Mucosa of rectum (tissue), 2 donors: Measurements from ENCODE around the gene PFDN5.

ENCODE experiments used
- H3K27ac ChIP-seq, 2 donors: one replicate each; pipeline ENCODE4 v1.7.0; 2013; ENCODE audit warnings: inconsistent platforms in 2 of 2, low read depth in 2 of 2, low read length in 2 of 2
- H3K27me3 ChIP-seq, 2 donors: one replicate each; pipeline ENCODE4 v1.7.0; 2013; ENCODE audit warnings: low read length in 2 of 2; ENCODE audit not compliant: control insufficient read depth in 2 of 2, insufficient read depth in 2 of 2
- H3K36me3 ChIP-seq, 2 donors: one replicate each; pipeline ENCODE4 v1.7.0; 2013; ENCODE audit warnings: low read length in 2 of 2; ENCODE audit not compliant: control insufficient read depth in 2 of 2, insufficient read depth in 2 of 2
- H3K4me1 ChIP-seq, 2 donors: one replicate each; pipeline ENCODE4 v1.7.0; 2013; ENCODE audit warnings: low read length in 2 of 2, mild to moderate bottlenecking in 1 of 2; ENCODE audit not compliant: control insufficient read depth in 2 of 2, insufficient read depth in 2 of 2
- H3K4me3 ChIP-seq, 2 donors: one replicate each; pipeline ENCODE4 v1.7.0; 2013; ENCODE audit warnings: low read length in 2 of 2
- H3K9ac ChIP-seq, 2 donors: one replicate each; pipeline ENCODE4 v1.7.0; 2013; ENCODE audit warnings: low read length in 2 of 2, low read depth in 1 of 2, mild to moderate bottlenecking in 1 of 2
- H3K9me3 ChIP-seq, 2 donors: one replicate each; pipeline ENCODE4 v1.7.0; 2013; ENCODE audit warnings: low read length in 2 of 2; ENCODE audit not compliant: control insufficient read depth in 2 of 2
- donor health status: healthy.
- donor health status: Normal muscosa, but diverticular disease.

The PFDN5 gene

GRCh38 chr12:53336181-53336681, 40.9 kb downstream of the PFDN5 start, which contains the start of gene SP7:
TSS of gene SP7 (minus strand) at chr12:53336354. CDS start at chr12:53335646, 708 bp downstream.
- H3K4me1 ChIP-seq = no peaks in the 10 kb centered on the region
- no peaks in the 10 kb centered on the region for H3K9me3 ChIP-seq
- no peaks in the 10 kb centered on the region for H3K36me3 ChIP-seq
- no peak within 1 kb of the TSS for H3K9ac ChIP-seq
- H3K4me3 ChIP-seq = no peak within 1 kb of the TSS
- H3K27ac ChIP-seq = no peak within 1 kb of the TSS
- H3K27me3 ChIP-seq = peaks cover 18 to 26% of the 10 kb centered on the region in 2 donors

GRCh38 chr12:53338017-53338416, 42.7 kb downstream of the PFDN5 start:
- H3K9me3 ChIP-seq = no peaks in the 10 kb centered on the region
- no peaks in the 10 kb centered on the region for H3K36me3 ChIP-seq
- no peak overlapping the region for H3K9ac ChIP-seq
- no peak overlapping the region for H3K27ac ChIP-seq
- peaks cover 12 to 26% of the 10 kb centered on the region in 2 donors for H3K27me3 ChIP-seq
- H3K4me3 ChIP-seq = no peak overlapping the region
- H3K4me1 ChIP-seq = no peaks in the 10 kb centered on the region

- Histone ChIP-seq H3K27me3 (peaks cover 12 to 24% of the 10 kb centered on the region in 2 donors), H3K9me3 (no peaks in the 10 kb centered on the region), H3K27ac (no peak overlapping the region), H3K4me3 (no peak overlapping the region), H3K4me1 (no peaks in the 10 kb centered on the region), H3K9ac (no peak overlapping the region), H3K36me3 (no peaks in the 10 kb centered on the region)
Observed at GRCh38 chr12:53338916-53339315, 43.6 kb downstream of the PFDN5 start.

GRCh38 chr12:53340398-53340797, 45.1 kb downstream of the PFDN5 start:
- H3K27ac ChIP-seq = no peak overlapping the region
- no peak overlapping the region for H3K4me3 ChIP-seq
- peaks cover 9 to 24% of the 10 kb centered on the region in 2 donors for H3K27me3 ChIP-seq
- H3K9me3 ChIP-seq = no peaks in the 10 kb centered on the region
- no peaks in the 10 kb centered on the region for H3K36me3 ChIP-seq
- H3K4me1 ChIP-seq = peaks cover 4 to 6% of the 10 kb centered on the region in 2 donors
- no peak overlapping the region for H3K9ac ChIP-seq

GRCh38 chr12:53343449-53343848, 48.1 kb downstream of the PFDN5 start:
- Histone ChIP-seq H3K4me1 (peaks cover 6 to 8% of the 10 kb centered on the region in 2 donors), H3K27me3 (peaks cover 0 to 3% of the 10 kb centered on the region in 2 donors), H3K9ac (no peak overlapping the region), H3K36me3 (no peaks in the 10 kb centered on the region), H3K27ac (no peak overlapping the region), H3K9me3 (no peaks in the 10 kb centered on the region), H3K4me3 (no peak overlapping the region)

GRCh38 chr12:53343969-53344368, 48.6 kb downstream of the PFDN5 start:
- H3K36me3 ChIP-seq = no peaks in the 10 kb centered on the region
- H3K4me1 ChIP-seq = peaks cover 6 to 8% of the 10 kb centered on the region in 2 donors
- H3K9ac ChIP-seq = no peak overlapping the region
- no peak overlapping the region for H3K4me3 ChIP-seq
- H3K9me3 ChIP-seq = no peaks in the 10 kb centered on the region
- H3K27me3 ChIP-seq = no peaks in the 10 kb centered on the region
- no peak overlapping the region for H3K27ac ChIP-seq

- Histone ChIP-seq H3K9ac (peak overlapping the region in 1 of 2 donors; percentile 47), H3K36me3 (no peaks in the 10 kb centered on the region)
Observed at GRCh38 chr12:53344487-53344823, 49.1 kb downstream of the PFDN5 start.

GRCh38 chr12:53344824-53345485, 49.6 kb downstream of the PFDN5 start:
- no peaks in the 10 kb centered on the region for H3K9me3 ChIP-seq
- H3K27ac ChIP-seq = peak overlapping the region; percentile 45 to 52
- peak overlapping the region; percentile 57 to 61 for H3K9ac ChIP-seq
- H3K4me3 ChIP-seq = peak overlapping the region; percentile 59 to 78
- H3K27me3 ChIP-seq = no peaks in the 10 kb centered on the region
- H3K36me3 ChIP-seq = no peaks in the 10 kb centered on the region
- peaks cover 6 to 8% of the 10 kb centered on the region in 2 donors for H3K4me1 ChIP-seq

More at GRCh38 chr12:53344487-53344823, 49.1 kb downstream of the PFDN5 start:
- H3K27me3 ChIP-seq = no peaks in the 10 kb centered on the region
- peaks cover 6 to 8% of the 10 kb centered on the region in 2 donors for H3K4me1 ChIP-seq
- H3K4me3 ChIP-seq = peak overlapping the region; percentile 42 to 56
- no peaks in the 10 kb centered on the region for H3K9me3 ChIP-seq
- no peak overlapping the region for H3K27ac ChIP-seq

GRCh38 chr12:53345486-53346188, 50.3 kb downstream of the PFDN5 start:
- H3K4me1 ChIP-seq = peaks cover 6 to 8% of the 10 kb centered on the region in 2 donors

GRCh38 chr12:53346491-53346890, 51.1 kb downstream of the PFDN5 start:
- H3K4me3 ChIP-seq = no peak overlapping the region
- no peaks in the 10 kb centered on the region for H3K9me3 ChIP-seq
- no peaks in the 10 kb centered on the region for H3K27me3 ChIP-seq
- no peak overlapping the region for H3K9ac ChIP-seq
- peaks cover 6 to 8% of the 10 kb centered on the region in 2 donors for H3K4me1 ChIP-seq
- no peak overlapping the region for H3K27ac ChIP-seq
- no peaks in the 10 kb centered on the region for H3K36me3 ChIP-seq

More at GRCh38 chr12:53345486-53346188, 50.3 kb downstream of the PFDN5 start:
- H3K9ac ChIP-seq = peak overlapping the region in 1 of 2 donors; percentile 57
- peak overlapping the region in 1 of 2 donors; percentile 78 for H3K4me3 ChIP-seq
- no peaks in the 10 kb centered on the region for H3K9me3 ChIP-seq
- peak overlapping the region in 1 of 2 donors; percentile 52 for H3K27ac ChIP-seq
- no peaks in the 10 kb centered on the region for H3K36me3 ChIP-seq
- H3K27me3 ChIP-seq = no peaks in the 10 kb centered on the region
